IgD-negative memory B cell (primary cell): ENCODE measurements around the gene NCAPG2. TPM values are rescaled to one million over a fixed set of nuclear protein-coding genes. Genes with fewer than 3 reads are reported as not detected.

Experiments
- H3K27ac Mint-ChIP-seq, 3 donors: one replicate each; pipeline ENCODE4 v1.8.0; 2020 to 2022; ENCODE audit warnings: mild to moderate bottlenecking in 3 of 3, mixed read lengths in 3 of 3, moderate library complexity in 1 of 3
- H3K27me3 Mint-ChIP-seq: one replicate; pipeline ENCODE4 v1.8.0; 2021; ENCODE audit warnings: mixed read lengths
- H3K36me3 Mint-ChIP-seq: one replicate; pipeline ENCODE4 v1.8.0; 2020; ENCODE audit warnings: mild to moderate bottlenecking, mixed read lengths
- H3K4me1 Mint-ChIP-seq, 3 donors: one replicate each; pipeline ENCODE4 v1.8.0; 2020 to 2022; ENCODE audit warnings: mixed read lengths in 3 of 3, mild to moderate bottlenecking in 1 of 3
- H3K4me3 Mint-ChIP-seq, 4 donors: one replicate each; pipeline ENCODE4 v1.8.0; 2020 to 2022; ENCODE audit warnings: mild to moderate bottlenecking in 4 of 4, mixed read lengths in 4 of 4, moderate library complexity in 3 of 4
- H3K9me3 Mint-ChIP-seq, 3 donors: one replicate each; pipeline ENCODE4 v1.8.0; 2020 to 2021; ENCODE audit warnings: mixed read lengths in 3 of 3, mild to moderate bottlenecking in 1 of 3
- polyA plus RNA-seq: library from polyadenylated mRNA; unstranded; fragments of 300-500 nt; fragmentation: Illumina TruSeq; gene quantifications from one replicate; pipeline ENCODE4 v1.2.3, GENCODE V29; 2021

Gene NCAPG2
- polyA plus RNA-seq, 1 donor from 2014 or later = 2.0 TPM

DNA sequence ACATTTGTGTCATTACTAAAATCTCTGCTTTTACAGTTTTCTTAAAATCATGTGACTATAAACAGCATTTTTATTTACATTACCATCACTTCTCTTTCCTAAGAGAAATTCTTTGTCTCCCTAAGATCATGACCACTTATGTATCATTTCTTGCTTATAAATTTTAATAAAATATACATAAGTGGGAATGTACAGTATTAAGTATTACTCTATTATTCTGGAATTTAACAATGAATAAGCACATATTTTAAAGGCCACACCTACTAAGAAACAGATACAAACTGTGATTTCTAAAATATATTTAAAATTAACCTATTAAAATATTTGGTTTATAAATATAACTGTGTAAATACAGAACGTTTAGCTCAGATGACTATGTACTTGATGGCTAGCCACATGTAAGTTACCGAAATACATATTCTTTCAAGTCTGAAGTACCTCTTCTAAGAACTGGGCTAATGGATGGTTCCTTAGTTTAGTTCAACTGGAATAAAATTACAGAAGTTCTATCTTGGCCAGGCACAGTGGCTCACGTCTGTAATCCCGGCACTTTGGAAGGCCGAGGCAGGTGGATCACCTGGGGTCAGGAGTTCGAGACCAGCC is 83.7 kb downstream of the NCAPG2 start:
- Mint-ChIP-seq H3K27ac (no peak overlapping the region), H3K36me3 (peaks cover 6% of the 10 kb centered on the region), H3K27me3 (no peaks in the 10 kb centered on the region), H3K4me1 (no peaks in the 10 kb centered on the region), H3K9me3 (peaks cover 0 to 3% (median 0%) of the 10 kb centered on the region in 3 donors), H3K4me3 (no peak overlapping the region)

DNA sequence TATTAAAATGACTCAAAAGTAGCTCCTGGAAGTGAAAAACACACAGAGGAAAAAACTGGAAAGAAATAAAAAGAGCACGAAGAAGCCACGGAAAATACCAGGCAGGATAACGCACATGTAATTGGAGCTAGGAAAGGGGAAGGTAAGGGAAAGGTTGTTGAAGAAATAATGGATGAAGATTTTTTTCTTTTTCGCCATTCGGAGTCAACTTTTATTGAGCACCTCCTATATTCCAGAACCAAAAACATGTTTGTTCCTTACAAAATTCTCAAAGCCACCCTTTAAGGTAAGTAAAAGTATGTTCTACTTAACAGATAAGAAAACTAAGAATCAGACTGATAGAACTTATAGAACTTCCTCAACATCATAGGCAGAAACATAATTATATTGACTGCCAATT is 84.2 kb downstream of the NCAPG2 start:
- Mint-ChIP-seq H3K36me3 (peaks cover 6% of the 10 kb centered on the region), H3K27ac (no peak overlapping the region), H3K27me3 (no peaks in the 10 kb centered on the region), H3K4me3 (no peak overlapping the region), H3K9me3 (peaks cover 0 to 3% (median 0%) of the 10 kb centered on the region in 3 donors), H3K4me1 (no peaks in the 10 kb centered on the region)

DNA sequence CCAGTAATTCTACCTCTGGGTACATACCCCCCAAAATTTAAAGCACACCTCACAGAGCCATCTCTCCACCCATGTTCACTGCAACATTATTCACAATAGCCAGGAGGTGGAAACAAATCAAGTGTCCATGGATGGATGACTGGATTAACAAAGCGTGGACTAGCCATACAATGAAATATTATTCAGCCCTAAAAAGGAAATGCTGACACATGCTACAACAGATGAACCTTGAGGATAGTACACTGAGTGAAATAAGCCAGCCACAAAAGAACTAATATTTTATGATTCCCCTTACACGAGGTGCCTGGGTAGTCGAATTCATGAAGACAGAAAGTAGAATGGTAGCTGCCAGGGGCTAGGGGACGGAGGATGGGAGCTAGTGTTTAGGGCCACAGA is 85.9 kb downstream of the NCAPG2 start:
- H3K4me3 Mint-ChIP-seq = no peak overlapping the region
- no peaks in the 10 kb centered on the region for H3K27me3 Mint-ChIP-seq
- H3K4me1 Mint-ChIP-seq = peaks cover 0 to under 1% (median 0%) of the 10 kb centered on the region in 3 donors
- H3K36me3 Mint-ChIP-seq = peaks cover 3% of the 10 kb centered on the region
- no peak overlapping the region for H3K27ac Mint-ChIP-seq
- H3K9me3 Mint-ChIP-seq = peaks cover 0 to 3% (median 0%) of the 10 kb centered on the region in 3 donors

DNA sequence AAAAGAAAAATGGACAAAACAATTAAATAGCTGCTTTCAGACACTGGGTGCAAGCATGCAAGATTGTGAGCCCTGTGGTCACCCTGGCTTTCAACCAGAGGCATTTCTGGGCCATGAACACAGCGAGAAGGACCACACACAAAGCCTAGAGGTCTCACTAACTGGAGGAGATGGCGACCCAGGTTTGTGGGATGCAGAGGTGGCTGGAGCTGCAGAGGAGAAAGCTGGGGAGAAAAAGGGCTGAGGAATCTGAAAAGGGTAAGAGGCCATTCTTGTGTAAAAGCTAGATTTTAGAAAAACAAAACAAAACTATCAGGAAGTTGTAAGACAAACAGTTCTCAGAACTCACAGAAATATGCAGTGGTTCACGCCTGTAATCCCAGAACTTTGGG is 86.9 kb downstream of the NCAPG2 start:
- peaks cover 3% of the 10 kb centered on the region for H3K36me3 Mint-ChIP-seq
- H3K4me3 Mint-ChIP-seq = no peak overlapping the region
- peaks cover 0 to 3% (median 0%) of the 10 kb centered on the region in 3 donors for H3K9me3 Mint-ChIP-seq
- H3K27ac Mint-ChIP-seq = peak overlapping the region in 1 of 3 donors; percentile 25
- H3K27me3 Mint-ChIP-seq = no peaks in the 10 kb centered on the region
- H3K4me1 Mint-ChIP-seq = peaks cover 9 to 11% (median 10%) of the 10 kb centered on the region in 3 donors

DNA sequence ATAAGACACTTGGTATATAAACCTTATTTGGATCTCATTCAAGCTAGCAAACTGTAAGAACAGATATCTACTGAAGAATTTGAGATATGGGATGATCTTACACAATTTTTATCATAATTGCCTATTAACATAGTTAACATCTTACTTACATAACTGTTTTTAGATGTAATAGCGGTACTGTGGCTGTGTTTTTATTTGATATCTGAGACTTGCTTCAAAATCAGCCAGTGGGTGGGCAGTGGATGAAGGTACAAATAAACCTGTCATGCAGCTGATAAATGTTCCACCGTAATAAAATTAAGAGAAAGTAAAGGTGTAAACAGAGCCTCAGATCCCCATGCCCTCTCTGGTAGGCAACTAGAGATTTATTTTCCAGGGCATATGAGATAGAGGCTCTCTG is 88.6 kb downstream of the NCAPG2 start:
- Mint-ChIP-seq H3K27ac (no peak overlapping the region), H3K36me3 (peaks cover 3% of the 10 kb centered on the region), H3K4me3 (no peak overlapping the region), H3K4me1 (peaks cover 11 to 17% (median 12%) of the 10 kb centered on the region in 3 donors), H3K27me3 (peaks cover 3% of the 10 kb centered on the region), H3K9me3 (peaks cover 0 to 3% (median 0%) of the 10 kb centered on the region in 3 donors)

DNA sequence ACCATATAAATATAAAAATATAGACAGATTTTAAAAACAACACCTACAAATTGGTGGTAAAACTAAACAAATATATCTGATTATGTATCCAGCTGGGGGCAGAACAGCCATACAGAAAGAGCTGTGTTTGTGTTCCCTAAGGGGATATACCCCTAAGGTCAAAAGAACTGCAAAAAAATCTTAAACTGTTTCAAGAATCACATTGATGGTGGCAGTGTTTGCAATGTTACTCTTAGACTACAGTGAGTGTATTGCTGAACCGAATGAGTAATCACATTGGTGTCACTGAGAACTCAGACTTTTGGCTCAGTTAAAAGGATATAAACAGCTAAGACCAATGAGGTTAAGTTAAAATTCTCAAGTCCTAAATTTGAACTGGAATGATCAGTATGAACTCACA is 89.9 kb downstream of the NCAPG2 start:
- Mint-ChIP-seq H3K27me3 (peaks cover 3% of the 10 kb centered on the region), H3K4me3 (no peak overlapping the region), H3K4me1 (peaks cover 11 to 17% (median 12%) of the 10 kb centered on the region in 3 donors), H3K36me3 (peaks cover 1% of the 10 kb centered on the region), H3K9me3 (peaks cover 0 to 3% (median 0%) of the 10 kb centered on the region in 3 donors), H3K27ac (no peak overlapping the region)

DNA sequence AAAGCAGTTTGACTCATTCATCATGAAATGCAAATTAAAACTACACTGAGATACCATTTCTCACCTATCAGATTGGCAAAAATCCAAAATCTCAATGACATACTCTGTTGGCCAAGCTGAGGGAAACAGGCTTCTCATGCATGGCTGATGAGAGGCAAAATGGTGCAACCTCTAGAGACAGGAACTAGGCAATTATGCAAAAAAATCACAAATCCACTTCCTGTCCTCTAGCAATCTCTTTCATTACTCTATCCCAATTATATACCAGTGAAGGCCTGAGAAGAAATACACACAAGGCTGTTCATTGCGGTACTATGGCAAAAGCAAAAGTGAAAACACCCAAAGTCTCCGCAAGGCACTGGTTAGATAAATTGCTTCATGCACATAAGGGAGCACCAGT is 91.1 kb downstream of the NCAPG2 start:
- peak overlapping the region in 1 of 3 donors; percentile 54 for H3K27ac Mint-ChIP-seq

DNA sequence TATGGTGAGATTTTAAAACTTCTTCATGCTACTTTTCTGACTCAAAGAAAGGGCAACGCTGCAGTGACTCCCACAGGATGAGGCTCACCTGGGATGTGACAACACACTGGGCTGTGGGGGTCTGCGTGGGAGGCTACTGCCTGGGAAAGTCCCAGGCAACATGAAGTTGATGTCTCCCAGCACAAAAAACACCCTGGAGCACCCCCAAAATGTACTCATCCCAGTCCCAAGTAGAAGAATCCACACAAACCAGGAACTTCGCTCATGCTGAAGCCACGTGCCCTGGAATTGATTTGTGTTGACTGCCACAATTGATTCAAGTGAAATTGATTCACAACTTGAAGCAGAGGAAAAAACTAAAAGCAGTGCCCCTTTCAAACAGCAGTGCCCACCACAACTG is 92.1 kb downstream of the NCAPG2 start:
- no peak overlapping the region for H3K4me3 Mint-ChIP-seq
- no peaks in the 10 kb centered on the region for H3K36me3 Mint-ChIP-seq
- peaks cover 0 to 3% (median 0%) of the 10 kb centered on the region in 3 donors for H3K9me3 Mint-ChIP-seq
- peaks cover 3% of the 10 kb centered on the region for H3K27me3 Mint-ChIP-seq
- peaks cover 11 to 17% (median 12%) of the 10 kb centered on the region in 3 donors for H3K4me1 Mint-ChIP-seq
- H3K27ac Mint-ChIP-seq = no peak overlapping the region

More for the DNA sequence above, 91.1 kb downstream of the NCAPG2 start:
- H3K27me3 Mint-ChIP-seq = peaks cover 3% of the 10 kb centered on the region
- H3K4me3 Mint-ChIP-seq = peak overlapping the region; percentile 26 to 79 (median 48)
- peaks cover 11 to 17% (median 12%) of the 10 kb centered on the region in 3 donors for H3K4me1 Mint-ChIP-seq
- peaks cover 0 to 3% (median 0%) of the 10 kb centered on the region in 3 donors for H3K9me3 Mint-ChIP-seq
- no peaks in the 10 kb centered on the region for H3K36me3 Mint-ChIP-seq

DNA sequence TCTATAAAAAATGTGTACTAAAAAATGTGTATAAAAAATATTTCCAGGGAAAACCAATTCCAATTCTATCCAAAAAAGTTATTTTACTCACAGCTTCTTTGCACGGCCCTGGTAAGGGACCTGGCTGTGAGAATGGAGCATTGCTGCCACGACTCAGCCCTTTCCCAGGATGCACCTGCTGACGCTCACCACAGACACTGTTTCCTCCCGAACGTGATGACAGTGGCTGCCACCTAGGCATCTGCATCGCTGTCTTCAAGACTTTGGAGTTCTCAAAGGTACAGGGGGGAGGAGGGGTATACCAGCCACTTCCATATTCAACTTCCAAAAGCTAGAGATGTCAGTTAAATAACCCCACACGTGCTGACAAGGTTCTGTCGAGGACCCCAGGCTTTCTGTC is 93.1 kb downstream of the NCAPG2 start:
- Mint-ChIP-seq H3K36me3 (no peaks in the 10 kb centered on the region), H3K27ac (peak overlapping the region in 1 of 3 donors; percentile 54), H3K4me1 (peaks cover 11 to 17% (median 12%) of the 10 kb centered on the region in 3 donors), H3K4me3 (no peak overlapping the region), H3K27me3 (peaks cover 3% of the 10 kb centered on the region), H3K9me3 (no peaks in the 10 kb centered on the region)

DNA sequence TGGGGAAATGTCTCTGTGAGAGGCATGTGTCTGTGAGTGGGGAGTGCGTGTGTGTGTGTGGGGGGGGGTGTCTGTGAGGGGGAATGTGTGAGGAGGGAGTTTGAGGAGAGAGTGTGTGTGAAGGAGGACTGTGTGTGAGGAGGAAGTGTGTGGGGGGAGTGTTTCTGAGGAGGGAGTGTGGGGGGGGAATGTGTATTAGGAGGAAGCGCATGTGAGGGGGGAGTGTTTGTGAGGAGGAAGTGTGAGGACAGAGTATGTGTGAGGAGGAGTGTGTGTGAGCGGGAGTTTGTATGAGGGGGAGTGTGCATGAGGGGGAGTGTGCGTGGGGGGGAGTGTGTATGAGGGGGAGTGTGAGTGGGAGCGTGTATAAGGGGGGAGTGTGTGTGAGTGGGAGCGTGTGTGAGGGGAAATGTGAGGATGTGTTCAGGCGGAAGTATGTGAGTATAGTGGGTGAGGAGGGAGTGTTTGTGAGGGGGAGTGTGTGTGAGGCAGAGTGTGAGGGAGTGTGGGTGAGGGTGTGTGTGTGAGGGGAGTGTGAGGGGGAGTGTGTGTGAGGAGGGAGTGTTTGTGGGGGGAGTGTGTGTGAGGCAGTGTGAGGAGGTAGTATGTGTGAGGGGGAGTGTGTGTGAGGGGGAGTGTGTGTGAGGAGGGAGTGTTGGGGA is 95.2 kb downstream of the NCAPG2 start:
- Mint-ChIP-seq H3K4me3 (no peak overlapping the region), H3K36me3 (no peaks in the 10 kb centered on the region), H3K27ac (no peak overlapping the region), H3K4me1 (peaks cover 11 to 17% (median 12%) of the 10 kb centered on the region in 3 donors), H3K9me3 (no peaks in the 10 kb centered on the region), H3K27me3 (peaks cover 3% of the 10 kb centered on the region)

DNA sequence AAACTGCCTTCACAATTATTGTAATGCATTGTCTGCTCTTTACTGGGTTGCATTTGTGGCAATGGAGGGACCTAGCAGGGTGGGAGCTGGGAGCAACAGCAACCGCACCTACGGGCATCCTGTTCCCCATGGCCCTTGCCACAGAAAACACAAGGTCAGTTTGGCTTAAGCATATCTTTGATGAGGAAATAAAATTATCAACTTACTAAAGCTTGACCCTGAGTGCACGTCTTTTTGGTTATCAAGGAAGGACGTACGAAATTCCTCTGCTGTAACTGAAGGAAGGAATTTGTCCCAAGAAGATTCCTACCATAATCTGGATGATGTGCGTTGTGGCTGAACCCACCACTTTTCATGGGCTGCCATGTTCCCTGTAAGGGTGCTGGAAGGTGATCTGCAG is 97.0 kb downstream of the NCAPG2 start:
- H3K36me3 Mint-ChIP-seq = peaks cover 3% of the 10 kb centered on the region
- no peaks in the 10 kb centered on the region for H3K9me3 Mint-ChIP-seq

DNA sequence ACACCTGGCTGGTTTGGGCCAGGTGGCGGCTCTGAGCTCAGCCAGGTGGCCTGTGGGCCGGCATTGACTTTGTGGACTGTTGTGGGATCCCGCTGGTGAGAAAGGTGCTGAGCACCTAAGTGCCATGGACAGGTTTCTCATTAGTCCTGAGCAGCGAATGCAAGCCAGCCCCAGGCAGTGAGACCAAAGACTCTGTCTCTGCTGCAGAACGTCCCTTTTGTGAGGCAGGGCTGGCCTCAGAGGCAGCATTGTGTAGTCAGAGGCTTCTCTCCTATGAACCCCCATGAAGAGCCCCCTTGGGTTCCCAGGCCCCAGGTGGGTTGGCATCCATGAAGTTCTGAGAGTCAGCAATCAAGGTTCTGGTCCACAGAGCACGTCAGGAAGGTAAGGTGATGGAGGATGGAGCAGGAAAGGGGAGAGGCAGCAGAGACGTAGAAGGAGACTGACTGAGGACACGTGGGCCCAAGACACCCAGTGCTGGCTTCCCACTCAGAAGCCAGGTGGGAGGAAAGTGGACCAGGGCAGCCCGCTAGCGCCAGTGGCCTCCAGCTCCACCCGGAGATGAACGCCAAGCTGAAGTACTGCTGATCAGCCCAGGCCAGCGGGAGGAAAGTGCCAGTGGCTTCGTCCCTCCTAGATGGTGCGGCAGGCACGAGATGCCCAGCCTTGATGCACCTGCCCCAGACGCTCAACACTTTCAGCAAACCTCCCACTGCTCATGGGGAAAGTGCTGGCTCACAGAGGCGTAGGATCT is 97.8 kb downstream of the NCAPG2 start:
- Mint-ChIP-seq H3K27ac (no peak overlapping the region), H3K36me3 (peaks cover 3% of the 10 kb centered on the region), H3K4me1 (peaks cover 0 to 3% (median 0%) of the 10 kb centered on the region in 3 donors), H3K4me3 (no peak overlapping the region), H3K27me3 (peaks cover 8% of the 10 kb centered on the region), H3K9me3 (no peaks in the 10 kb centered on the region)

More for the DNA sequence above, 97.0 kb downstream of the NCAPG2 start:
- Mint-ChIP-seq H3K27ac (no peak overlapping the region), H3K27me3 (peaks cover 8% of the 10 kb centered on the region), H3K4me3 (no peak overlapping the region), H3K4me1 (peaks cover 0 to 8% (median 0%) of the 10 kb centered on the region in 3 donors)

DNA sequence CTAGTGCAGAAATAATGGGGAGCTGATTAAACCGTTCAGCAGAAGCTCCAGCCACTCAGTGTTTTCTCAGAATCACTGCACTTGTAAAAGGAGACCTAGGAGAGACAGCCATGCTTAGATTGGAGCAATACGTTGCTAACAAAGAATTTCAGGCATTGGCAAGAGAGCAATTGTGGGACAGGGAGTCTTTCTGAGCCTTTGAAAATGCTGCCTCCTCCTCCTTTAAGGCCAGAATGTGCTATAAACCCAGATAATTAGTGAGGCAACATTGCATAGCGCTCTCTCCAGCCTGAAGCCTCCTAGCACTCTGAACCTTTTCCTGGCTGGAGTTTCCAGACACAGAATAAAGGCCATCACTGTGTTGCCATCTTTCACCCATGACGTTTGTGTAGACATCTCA is 98.5 kb downstream of the NCAPG2 start:
- no peaks in the 10 kb centered on the region for H3K9me3 Mint-ChIP-seq
- H3K4me1 Mint-ChIP-seq = no peaks in the 10 kb centered on the region
- H3K27ac Mint-ChIP-seq = no peak overlapping the region
- no peak overlapping the region for H3K4me3 Mint-ChIP-seq
- peaks cover 5% of the 10 kb centered on the region for H3K27me3 Mint-ChIP-seq
- peaks cover 3% of the 10 kb centered on the region for H3K36me3 Mint-ChIP-seq

DNA sequence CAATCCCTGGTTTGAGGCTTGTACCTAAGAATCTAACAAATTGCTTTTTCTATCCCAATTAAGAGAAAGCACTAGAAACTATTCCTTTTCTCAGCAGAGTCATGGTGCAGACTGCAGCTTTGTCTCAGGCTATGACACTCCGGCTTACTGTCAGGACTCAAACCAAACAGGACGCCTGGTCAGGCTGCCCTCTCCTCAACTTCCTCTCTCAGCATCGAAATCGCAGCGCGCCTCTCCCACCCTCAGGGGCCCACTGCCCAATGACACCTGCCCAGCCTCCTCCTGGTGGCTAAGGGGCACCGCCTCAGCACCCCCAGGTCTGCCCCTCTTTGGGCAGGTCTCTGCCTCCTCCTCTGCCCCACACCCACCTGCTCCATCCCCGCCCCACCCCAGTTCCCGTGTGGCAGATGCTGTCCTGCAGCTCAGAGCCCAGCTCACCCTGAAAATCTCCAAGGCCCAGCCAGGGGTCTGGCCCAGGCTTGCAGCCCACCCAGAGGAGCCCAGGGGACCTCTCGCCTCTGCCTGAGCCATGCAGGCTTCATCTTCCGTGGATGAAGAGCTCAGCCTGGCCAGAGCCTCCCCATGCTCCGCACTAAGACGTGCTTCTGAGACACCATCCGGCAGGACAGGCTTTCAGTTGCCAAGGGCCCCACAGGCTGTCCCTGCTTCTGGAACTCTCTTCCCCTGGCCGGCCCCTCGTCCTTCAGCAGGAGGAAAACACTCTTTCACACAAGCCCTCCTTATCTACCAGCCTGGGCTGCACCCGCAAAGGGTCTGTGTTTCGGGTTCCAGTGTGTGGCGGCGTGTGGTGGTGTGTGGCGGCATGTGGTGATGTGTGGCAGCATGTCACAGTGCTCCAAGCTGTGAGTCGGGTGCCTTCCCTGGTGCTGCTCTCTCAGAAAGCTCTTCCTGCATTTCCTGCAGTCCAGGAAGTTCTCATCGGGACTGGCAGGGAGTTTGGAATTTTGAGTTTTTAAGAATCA is 100.5 kb downstream of the NCAPG2 start:
- H3K36me3 Mint-ChIP-seq = peaks cover 6% of the 10 kb centered on the region
- peaks cover 5% of the 10 kb centered on the region for H3K27me3 Mint-ChIP-seq
- H3K4me3 Mint-ChIP-seq = no peak overlapping the region
- no peaks in the 10 kb centered on the region for H3K9me3 Mint-ChIP-seq
- no peaks in the 10 kb centered on the region for H3K4me1 Mint-ChIP-seq
- H3K27ac Mint-ChIP-seq = peak overlapping the region in 1 of 3 donors; percentile 48
